Activated T-helper 1 cell treated with anti-CD3 and anti-CD28 coated beads, Interleukin-12 subunit alpha, Interleukin-12 subunit beta, Interleukin-2, Interleukin-4 antibody, amounts not matched to agents 30 ng/mL and 10 ng/mL and 1 ng/mL, durations not matched to agents 14 hours and 24 hours and 36 hours (primary cell): ENCODE data around the gene ACSF3. TPM values are rescaled to one million over a fixed set of nuclear protein-coding genes. Genes with fewer than 3 reads are reported as not detected.
A peak's percentile ranks its signal among the peaks of the same experiment; 100 is the strongest.
"Not testable (repeated sequence)": the region's sequence is repeated elsewhere in the genome, so short reads cannot be mapped to it uniquely, and the experiment has no call there.

ENCODE experiments used
- DNase-seq: peaks from one replicate; pipeline ENCODE4 v3.0.0; 2021; ENCODE audit warnings: low spot score
- H3K27ac Mint-ChIP-seq: one replicate; pipeline ENCODE4 v1.8.0; 2021; ENCODE audit warnings: mild to moderate bottlenecking, mixed read lengths
- H3K27me3 Mint-ChIP-seq: one replicate; pipeline ENCODE4 v1.8.0; 2022; ENCODE audit warnings: mild to moderate bottlenecking, moderate library complexity, mixed read lengths; ENCODE audit not compliant: insufficient read depth
- H3K36me3 Mint-ChIP-seq: one replicate; pipeline ENCODE4 v1.8.0; 2021; ENCODE audit warnings: low read depth, mixed read lengths
- H3K4me1 Mint-ChIP-seq: one replicate; pipeline ENCODE4 v1.8.0; 2021; ENCODE audit warnings: low read depth, mixed read lengths
- H3K4me3 Mint-ChIP-seq: one replicate; pipeline ENCODE4 v1.8.0; 2021; ENCODE audit warnings: mild to moderate bottlenecking, moderate library complexity, mixed read lengths
- H3K9me3 Mint-ChIP-seq: one replicate; pipeline ENCODE4 v1.8.0; 2021; ENCODE audit warnings: mixed read lengths
- intact Hi-C: fragments of 100-400 bp; cut with micrococcal nuclease; formaldehyde crosslinking; loops from one replicate; pipeline ENCODE4 v1.15.1; 2024
- total RNA-seq: library from RNA; stranded (reverse); gene quantifications from 2 replicates; pipeline ENCODE4 v1.2.3, GENCODE V29; 2022

ACSF3 gene
- total RNA-seq, 1 donor from 2014 or later: 37.0 TPM

DNA sequence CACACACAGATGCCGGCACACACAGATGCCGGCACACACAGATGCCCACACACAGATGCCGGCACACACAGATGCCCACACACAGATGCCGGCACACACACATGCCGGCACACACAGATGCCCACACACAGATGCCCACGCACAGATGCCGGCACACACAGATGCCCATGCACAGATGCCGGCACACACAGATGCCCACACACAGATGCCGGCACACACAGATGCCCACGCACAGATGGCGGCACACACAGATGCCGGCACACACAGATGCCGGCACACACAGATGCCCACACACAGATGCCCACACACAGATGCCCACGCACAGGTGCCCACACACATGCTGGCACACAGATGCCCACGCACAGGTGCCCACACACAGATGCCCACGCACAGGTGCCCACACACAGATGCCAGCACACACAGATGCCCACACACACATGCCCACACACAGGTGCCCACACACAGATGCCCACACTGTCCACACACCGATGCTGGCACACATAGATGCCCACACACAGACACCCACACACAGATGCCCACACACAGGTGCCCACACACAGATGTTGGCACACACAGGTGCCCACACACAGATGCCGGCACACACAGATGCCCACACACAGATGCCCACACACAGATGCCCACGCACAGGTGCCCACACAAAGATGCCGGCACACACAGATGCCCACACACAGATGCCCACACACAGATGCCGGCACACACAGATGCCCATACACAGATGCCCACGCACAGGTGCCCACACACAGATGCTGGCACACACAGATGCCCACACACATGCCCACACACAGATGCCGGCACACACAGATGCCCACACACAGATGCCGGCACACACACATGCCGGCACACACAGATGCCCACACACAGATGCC, 95.1 kb downstream of the ACSF3 start:
- H3K27me3 Mint-ChIP-seq, H3K4me1 Mint-ChIP-seq, H3K4me3 Mint-ChIP-seq, H3K36me3 Mint-ChIP-seq, H3K27ac Mint-ChIP-seq, DNase-seq, intact Hi-C loops, H3K9me3 Mint-ChIP-seq: not testable (repeated sequence)

DNA sequence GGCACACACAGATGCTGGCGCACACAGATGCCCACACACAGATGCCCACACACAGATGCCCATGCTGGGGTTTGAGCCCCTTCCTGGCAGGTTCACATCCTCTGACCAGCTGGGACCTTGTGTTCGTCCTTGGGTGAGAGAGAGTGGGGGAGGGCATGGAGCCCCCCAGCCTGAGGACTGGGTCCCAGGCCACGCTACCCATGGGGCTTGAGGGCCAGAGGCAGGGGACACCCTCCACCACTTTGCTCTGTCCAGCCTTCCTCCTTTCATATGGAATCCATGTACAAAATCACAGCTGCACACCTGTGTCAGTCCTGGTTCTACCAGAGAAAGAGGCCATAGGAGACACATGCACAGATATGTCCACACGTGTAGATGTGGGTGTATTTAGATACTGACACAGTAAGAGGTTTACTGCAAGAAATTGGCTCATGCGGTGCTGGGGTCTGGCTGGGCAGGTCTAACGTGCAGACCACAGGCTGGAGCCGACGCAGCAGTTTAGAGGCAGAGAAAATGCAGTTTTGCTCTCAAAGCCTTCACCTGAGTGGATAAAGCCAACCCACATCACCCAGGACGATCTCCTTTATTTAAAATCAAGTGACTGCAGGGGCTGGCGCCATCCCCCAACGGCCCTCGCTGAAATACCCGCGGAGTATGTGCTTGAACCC, 95.8 kb downstream of the ACSF3 start:
- H3K4me3 Mint-ChIP-seq: no peak overlapping the region

DNA sequence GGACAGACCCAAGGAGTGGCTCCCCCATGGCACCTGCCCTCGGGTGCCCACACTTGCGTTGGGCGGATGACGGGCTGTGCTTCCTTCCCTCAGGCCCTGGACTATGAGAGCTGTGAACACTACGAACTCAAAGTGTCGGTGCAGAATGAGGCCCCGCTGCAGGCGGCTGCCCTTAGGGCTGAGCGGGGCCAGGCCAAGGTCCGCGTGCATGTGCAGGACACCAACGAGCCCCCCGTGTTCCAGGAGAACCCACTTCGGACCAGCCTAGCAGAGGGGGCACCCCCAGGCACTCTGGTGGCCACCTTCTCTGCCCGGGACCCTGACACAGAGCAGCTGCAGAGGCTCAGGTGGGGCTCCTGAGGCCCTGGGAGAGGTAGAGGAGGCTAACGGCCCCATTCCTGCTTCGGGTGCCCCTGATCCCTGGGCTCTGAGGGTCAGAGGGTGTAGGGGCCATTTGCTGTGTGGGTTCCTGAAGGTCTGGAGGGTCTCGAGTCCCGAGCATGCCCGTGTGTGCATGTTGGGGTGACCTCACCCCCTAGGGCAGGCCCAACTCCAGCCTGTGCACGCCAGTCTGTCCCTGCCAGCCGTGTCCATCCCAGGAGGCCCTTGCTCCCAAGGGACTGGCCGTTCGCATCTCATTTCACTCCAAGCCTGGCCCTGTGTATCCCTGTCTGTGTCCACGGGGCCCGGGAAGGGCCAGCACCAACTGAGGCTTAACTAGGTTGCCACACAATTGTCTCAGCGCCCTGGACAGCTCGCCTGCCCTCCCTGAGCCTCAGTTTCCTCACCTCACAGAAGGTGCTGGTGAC, 96.7 kb downstream of the ACSF3 start:
- Mint-ChIP-seq H3K27ac (no peak overlapping the region), H3K4me3 (no peak overlapping the region), H3K36me3 (no peaks in the 10 kb centered on the region), H3K27me3 (no peaks in the 10 kb centered on the region), H3K4me1 (no peaks in the 10 kb centered on the region), H3K9me3 (no peaks in the 10 kb centered on the region)
- DNase-seq: no peak
- intact Hi-C loops: no loop called here

More for the DNA sequence above, 95.8 kb downstream of the ACSF3 start:
- Mint-ChIP-seq H3K4me1 (no peaks in the 10 kb centered on the region), H3K9me3 (no peaks in the 10 kb centered on the region), H3K27me3 (no peaks in the 10 kb centered on the region), H3K36me3 (no peaks in the 10 kb centered on the region), H3K27ac (no peak overlapping the region)
- intact Hi-C loops: no loop called here
- DNase-seq: no peak

DNA sequence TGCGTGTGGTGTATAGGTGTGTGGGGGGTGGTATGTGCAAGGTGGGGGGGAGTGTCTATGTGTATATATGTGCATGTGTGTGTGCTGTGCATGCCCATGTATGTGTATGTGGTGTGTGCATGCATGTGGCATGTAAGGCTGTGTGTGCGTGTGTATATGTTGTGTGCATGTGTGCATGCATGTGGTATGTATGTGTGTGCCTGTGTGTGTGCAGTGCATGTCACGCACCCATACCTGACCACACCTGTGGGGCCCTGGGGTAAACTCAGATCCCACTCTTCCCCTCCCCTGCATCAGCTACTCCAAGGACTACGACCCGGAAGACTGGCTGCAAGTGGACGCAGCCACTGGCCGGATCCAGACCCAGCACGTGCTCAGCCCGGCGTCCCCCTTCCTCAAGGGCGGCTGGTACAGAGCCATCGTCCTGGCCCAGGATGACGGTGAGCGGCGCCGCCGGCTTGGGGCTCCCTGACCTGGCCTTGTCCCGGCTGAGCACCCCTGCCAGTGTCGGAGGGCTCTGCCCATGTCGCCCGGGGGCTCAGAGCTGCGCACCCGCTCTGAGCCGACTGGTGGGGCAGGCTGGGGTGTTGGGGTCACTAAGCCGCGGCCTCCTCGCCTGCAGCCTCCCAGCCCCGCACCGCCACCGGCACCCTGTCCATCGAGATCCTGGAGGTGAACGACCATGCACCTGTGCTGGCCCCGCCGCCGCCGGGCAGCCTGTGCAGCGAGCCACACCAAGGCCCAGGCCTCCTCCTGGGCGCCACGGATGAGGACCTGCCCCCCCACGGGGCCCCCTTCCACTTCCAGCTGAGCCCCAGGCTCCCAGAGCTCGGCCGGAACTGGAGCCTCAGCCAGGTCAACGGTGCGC, 97.6 kb downstream of the ACSF3 start:
- no peaks in the 10 kb centered on the region for H3K27me3 Mint-ChIP-seq
- intact Hi-C loops: no loop called here

DNA sequence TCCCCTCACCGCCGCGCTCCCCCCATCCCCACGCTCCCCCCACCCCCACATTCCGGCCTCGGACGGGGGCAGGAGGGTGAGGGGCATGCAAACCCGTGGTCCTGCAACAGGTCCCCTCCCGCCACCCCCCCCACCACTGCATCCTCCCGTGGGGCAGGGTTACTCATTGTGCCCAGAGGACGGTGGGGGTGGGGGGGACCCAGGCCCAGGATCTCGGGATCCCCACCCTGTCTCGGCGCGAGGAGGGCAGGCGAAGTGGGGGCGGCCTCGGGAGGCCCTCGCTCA, 98.2 kb downstream of the ACSF3 start:
- Mint-ChIP-seq H3K27ac (no peak overlapping the region), H3K4me1 (no peaks in the 10 kb centered on the region), H3K27me3 (no peaks in the 10 kb centered on the region), H3K9me3 (no peaks in the 10 kb centered on the region), H3K4me3 (no peak overlapping the region), H3K36me3 (no peaks in the 10 kb centered on the region)
- intact Hi-C loops: no loop called here
- no peak for DNase-seq

More for the DNA sequence above, 97.6 kb downstream of the ACSF3 start:
- DNase-seq: no peak
- no peaks in the 10 kb centered on the region for H3K4me1 Mint-ChIP-seq
- H3K9me3 Mint-ChIP-seq: no peaks in the 10 kb centered on the region
- H3K27ac Mint-ChIP-seq: no peak overlapping the region
- H3K36me3 Mint-ChIP-seq: no peaks in the 10 kb centered on the region
- H3K4me3 Mint-ChIP-seq: peak overlapping the region; percentile 47

DNA sequence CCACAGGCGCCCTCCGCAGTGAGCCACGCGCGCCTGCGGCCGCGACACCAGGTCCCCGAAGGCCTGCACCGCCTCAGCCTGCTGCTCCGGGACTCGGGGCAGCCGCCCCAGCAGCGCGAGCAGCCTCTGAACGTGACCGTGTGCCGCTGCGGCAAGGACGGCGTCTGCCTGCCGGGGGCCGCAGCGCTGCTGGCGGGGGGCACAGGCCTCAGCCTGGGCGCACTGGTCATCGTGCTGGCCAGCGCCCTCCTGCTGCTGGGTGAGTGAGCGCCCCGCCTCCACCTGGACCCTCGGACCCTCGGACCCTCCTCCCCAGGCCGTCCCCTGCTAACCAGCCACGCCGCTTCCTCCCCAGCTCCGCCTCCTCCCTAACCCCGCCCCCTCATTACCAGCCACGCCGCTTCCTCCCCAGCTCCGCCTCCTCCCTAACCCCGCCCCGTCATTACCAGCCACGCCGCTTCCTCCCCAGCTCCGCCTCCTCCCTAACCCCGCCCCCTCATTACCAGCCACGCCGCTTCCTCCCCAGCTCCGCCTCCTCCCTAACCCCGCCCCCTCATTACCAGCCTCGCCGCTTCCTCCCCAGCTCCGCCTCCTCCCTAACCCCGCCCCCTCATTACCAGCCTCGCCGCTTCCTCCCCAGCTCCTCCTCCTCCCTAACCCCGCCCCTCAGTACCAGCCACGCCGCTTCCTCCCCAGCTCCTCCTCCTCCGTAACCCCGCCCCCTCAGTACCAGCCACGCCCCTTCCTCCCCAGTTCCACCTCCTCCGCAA, 98.7 kb downstream of the ACSF3 start:
- H3K9me3 Mint-ChIP-seq, intact Hi-C loops, H3K27me3 Mint-ChIP-seq, H3K4me3 Mint-ChIP-seq, H3K36me3 Mint-ChIP-seq, H3K4me1 Mint-ChIP-seq, H3K27ac Mint-ChIP-seq: not testable (repeated sequence)
- DNase-seq: peak; percentile 64

DNA sequence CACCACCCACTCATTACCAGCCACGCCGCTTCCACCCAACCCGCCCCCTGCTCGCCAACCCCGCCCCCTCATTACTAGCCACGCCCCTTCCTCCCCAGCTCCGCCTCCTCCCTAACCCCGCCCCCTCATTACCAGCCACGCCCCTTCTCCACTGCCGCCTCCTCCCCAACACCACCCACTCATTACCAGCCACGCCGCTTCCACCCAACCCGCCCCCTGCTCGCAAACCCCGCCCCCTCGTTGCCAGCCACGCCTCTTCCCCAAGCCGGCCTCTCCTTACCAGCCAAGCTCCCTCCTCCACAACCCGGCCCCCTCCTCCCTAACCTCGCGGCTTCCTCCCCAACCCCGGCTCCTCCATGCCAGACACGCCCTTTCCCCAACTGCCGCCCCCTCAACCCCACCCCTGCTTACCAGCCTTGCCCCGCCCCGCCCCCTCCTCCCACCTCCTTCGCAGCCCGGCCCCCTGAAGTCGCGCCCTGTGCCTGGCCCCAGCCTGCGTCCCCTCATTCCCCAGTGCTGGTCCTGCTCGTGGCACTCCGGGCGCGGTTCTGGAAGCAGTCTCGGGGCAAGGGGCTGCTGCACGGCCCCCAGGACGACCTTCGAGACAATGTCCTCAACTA, 99.4 kb downstream of the ACSF3 start:
- Mint-ChIP-seq H3K4me1 (no peaks in the 10 kb centered on the region), H3K27me3 (no peaks in the 10 kb centered on the region), H3K27ac (no peak overlapping the region), H3K4me3 (no peak overlapping the region), H3K9me3 (no peaks in the 10 kb centered on the region), H3K36me3 (no peaks in the 10 kb centered on the region)
- DNase-seq: peak; percentile 48
- intact Hi-C loops: loop anchor here (1.0 kb wide), 4 partner anchors 8 to 54 kb away; partner anchors contain the start of gene CDH15

DNA sequence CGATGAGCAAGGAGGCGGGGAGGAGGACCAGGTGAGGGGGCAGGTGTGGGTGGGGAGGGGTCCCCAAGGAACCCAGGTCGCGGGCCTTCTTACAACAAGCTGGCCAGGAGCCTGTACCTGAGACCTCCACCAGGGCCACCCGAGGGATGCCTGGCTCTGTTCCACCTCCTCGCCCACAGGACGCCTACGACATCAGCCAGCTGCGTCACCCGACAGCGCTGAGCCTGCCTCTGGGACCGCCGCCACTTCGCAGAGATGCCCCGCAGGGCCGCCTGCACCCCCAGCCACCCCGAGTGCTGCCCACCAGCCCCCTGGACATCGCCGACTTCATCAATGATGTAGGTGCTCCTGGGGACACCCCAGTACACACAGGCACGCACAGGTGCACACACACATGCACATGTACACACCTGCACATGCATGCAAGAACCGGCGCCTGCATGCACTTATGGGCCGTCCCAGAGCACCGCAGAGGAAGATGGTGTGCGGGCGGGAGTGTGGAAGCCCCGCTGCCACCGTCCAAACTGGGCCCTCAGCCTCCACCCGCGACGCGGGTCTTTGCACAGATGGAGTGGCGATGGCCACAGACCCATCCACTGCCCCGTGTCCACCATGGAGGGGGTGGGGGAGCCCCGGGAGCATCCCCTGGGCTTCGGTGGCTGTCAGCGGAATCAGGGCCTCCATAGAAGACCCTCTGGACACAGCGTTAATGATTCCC, 100.1 kb downstream of the ACSF3 start:
- Mint-ChIP-seq H3K9me3 (no peaks in the 10 kb centered on the region), H3K27ac (no peak overlapping the region), H3K4me1 (no peaks in the 10 kb centered on the region), H3K27me3 (no peaks in the 10 kb centered on the region), H3K36me3 (no peaks in the 10 kb centered on the region), H3K4me3 (no peak overlapping the region)
- intact Hi-C loops: loop anchor here (1.0 kb wide), 4 partner anchors 8 to 54 kb away; partner anchors contain the start of gene CDH15
- DNase-seq: no peak

DNA sequence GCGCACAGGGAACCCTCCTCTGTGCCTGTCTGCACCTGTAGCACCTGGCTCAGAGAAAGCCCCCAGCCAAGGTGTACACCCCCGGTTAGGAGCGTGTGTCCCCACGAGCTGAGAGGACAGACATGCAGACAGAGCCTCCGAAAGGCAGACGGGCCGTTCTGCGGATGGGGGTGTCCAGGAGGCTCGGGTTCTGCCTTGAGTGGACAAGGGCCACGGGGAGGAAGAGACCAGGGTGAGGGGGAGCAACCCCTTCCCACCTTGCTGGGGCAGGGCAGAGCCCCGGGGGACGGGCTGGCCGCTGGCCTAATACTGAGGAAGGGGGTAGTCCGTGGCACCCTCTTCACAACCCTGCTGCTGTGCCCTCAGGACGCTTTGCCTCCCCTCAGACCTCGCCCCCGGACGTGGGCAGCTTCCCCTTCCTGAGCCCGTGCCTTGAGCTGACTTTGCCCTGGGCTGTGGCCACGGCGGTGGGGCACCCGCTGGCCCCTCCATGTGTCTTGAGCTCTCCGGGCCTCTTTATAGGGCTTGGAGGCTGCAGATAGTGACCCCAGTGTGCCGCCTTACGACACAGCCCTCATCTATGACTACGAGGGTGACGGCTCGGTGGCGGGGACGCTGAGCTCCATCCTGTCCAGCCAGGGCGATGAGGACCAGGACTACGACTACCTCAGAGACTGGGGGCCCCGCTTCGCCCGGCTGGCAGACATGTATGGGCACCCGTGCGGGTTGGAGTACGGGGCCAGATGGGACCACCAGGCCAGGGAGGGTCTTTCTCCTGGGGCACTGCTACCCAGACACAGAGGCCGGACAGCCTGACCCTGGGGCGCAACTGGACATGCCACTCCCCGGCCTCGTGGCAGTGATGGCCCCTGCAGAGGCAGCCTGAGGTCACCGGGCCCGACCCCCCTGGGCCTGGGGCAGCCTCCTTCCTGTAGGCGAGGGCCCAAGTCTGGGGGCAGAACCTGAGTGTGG, 101.0 kb downstream of the ACSF3 start:
- no peak for DNase-seq
- H3K27ac Mint-ChIP-seq: no peak overlapping the region
- H3K36me3 Mint-ChIP-seq: no peaks in the 10 kb centered on the region
- H3K9me3 Mint-ChIP-seq: no peaks in the 10 kb centered on the region
- no peak overlapping the region for H3K4me3 Mint-ChIP-seq
- no peaks in the 10 kb centered on the region for H3K4me1 Mint-ChIP-seq
- H3K27me3 Mint-ChIP-seq: no peaks in the 10 kb centered on the region
- intact Hi-C loops: no loop called here

DNA sequence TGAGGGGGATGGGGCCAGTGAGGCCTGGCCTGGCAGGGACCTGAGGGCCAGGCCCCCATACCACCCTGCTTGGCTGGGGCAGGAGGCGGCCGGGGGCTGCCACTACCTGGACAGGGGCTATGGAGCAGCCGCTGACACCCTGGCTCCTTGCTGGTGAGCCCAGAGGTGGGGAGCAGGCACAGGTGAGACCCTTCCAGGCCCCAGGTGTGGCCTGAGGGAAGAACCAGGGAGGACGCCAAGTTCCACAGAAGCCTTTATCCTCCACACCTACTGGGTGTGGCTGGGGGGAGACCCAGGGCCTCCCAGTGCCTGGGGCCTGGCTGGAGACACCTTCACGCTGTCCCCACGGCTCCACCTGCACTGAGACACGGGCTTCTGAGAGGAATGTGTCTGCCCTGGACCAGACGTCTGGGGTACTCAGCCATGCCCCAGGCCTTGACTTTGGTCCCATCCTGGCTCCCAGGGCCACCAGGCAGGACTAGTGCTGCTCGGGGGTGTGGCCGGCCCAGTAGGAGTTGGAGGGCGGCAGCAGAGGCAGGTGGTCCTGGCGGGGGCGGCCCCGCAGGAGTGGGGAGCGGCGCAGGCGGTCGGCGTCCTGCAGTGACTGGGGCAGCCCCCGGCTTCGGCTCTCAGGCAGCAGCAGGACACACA, 102.0 kb downstream of the ACSF3 start:
- Mint-ChIP-seq H3K4me3 (no peak overlapping the region), H3K27ac (no peak overlapping the region), H3K36me3 (no peaks in the 10 kb centered on the region), H3K9me3 (no peaks in the 10 kb centered on the region), H3K4me1 (no peaks in the 10 kb centered on the region), H3K27me3 (peaks cover 9% of the 10 kb centered on the region)
- no peak for DNase-seq
- intact Hi-C loops: no loop called here
